ENCODE results near the gene USP3.

Gene USP3

GRCh38 chr15:63502843-63503738 lies 1.3 kb upstream of the USP3 start:
- TF ChIP-seq TCF12 (IDR thresholded peaks at IDR 0.05; ENCODE audit: low read depth) (no peak), RAD21 (IDR thresholded peaks at IDR 0.05; ENCODE audit: low read depth) (no peak), CEBPB (IDR thresholded peaks at IDR 0.05) (no peak), FOXM1 (IDR thresholded peaks at IDR 0.05; ENCODE audit: borderline replicate concordance, low read depth) (no peak), YY1 (IDR thresholded peaks at IDR 0.05; ENCODE audit: low read depth) (no peak), EP300 (IDR thresholded peaks at IDR 0.05; ENCODE audit: borderline replicate concordance) (no peak), MAX (IDR thresholded peaks at IDR 0.05) (no peak), ZBTB7A (IDR thresholded peaks at IDR 0.05; ENCODE audit: low read depth) (no peak)

GRCh38 chr15:63503739-63504246 lies 600 bp upstream of the USP3 start:
- TF ChIP-seq TEAD4 (IDR thresholded peaks at IDR 0.05) (no peak), ZBTB7A (IDR thresholded peaks at IDR 0.05; ENCODE audit: low read depth) (no peak), CREB1 (IDR thresholded peaks at IDR 0.05; ENCODE audit: low read depth) (no peak), RAD21 (IDR thresholded peaks at IDR 0.05; ENCODE audit: low read depth) (no peak), TAF1 (IDR thresholded peaks at IDR 0.05; ENCODE audit: low read depth) (no peak), USF1 (IDR thresholded peaks at IDR 0.05) (peak; percentile 44; the same call in 1 of the 2 replicates), YY1 (IDR thresholded peaks at IDR 0.05; ENCODE audit: low read depth) (no peak), CEBPB (IDR thresholded peaks at IDR 0.05) (no peak), FOXM1 (IDR thresholded peaks at IDR 0.05; ENCODE audit: borderline replicate concordance, low read depth) (no peak), REST (IDR thresholded peaks at IDR 0.05; ENCODE audit: low read depth) (no peak), EGR1 (IDR thresholded peaks at IDR 0.05) (peak; percentile 71), NFIC (IDR thresholded peaks at IDR 0.05) (no peak), TCF12 (IDR thresholded peaks at IDR 0.05; ENCODE audit: low read depth) (no peak), MAX (IDR thresholded peaks at IDR 0.05) (peak; percentile 83), EP300 (IDR thresholded peaks at IDR 0.05; ENCODE audit: borderline replicate concordance) (no peak)

GRCh38 chr15:63504979-63505841 lies 817 bp downstream of the USP3 start:
- no peak for TF ChIP-seq REST (IDR thresholded peaks at IDR 0.05; ENCODE audit: low read depth)
- no peak for TF ChIP-seq USF1 (IDR thresholded peaks at IDR 0.05)
- no peak for TF ChIP-seq CREB1 (IDR thresholded peaks at IDR 0.05; ENCODE audit: low read depth)
- no peak for TF ChIP-seq EP300 (IDR thresholded peaks at IDR 0.05; ENCODE audit: borderline replicate concordance)
- no peak for TF ChIP-seq FOXM1 (IDR thresholded peaks at IDR 0.05; ENCODE audit: borderline replicate concordance, low read depth)
- TF ChIP-seq MAX (IDR thresholded peaks at IDR 0.05) = peak; percentile 26; the same call in 1 of the 2 replicates
- TF ChIP-seq ZBTB7A (IDR thresholded peaks at IDR 0.05; ENCODE audit: low read depth) = peak; percentile 49; the same call in 1 of the 2 replicates

GRCh38 chr15:63505842-63506222 lies 1.4 kb downstream of the USP3 start:
- TF ChIP-seq REST (IDR thresholded peaks at IDR 0.05; ENCODE audit: low read depth) (no peak), CEBPB (IDR thresholded peaks at IDR 0.05) (no peak), MAX (IDR thresholded peaks at IDR 0.05) (no peak), EP300 (IDR thresholded peaks at IDR 0.05; ENCODE audit: borderline replicate concordance) (no peak), FOXM1 (IDR thresholded peaks at IDR 0.05; ENCODE audit: borderline replicate concordance, low read depth) (no peak), RAD21 (IDR thresholded peaks at IDR 0.05; ENCODE audit: low read depth) (no peak), NFIC (IDR thresholded peaks at IDR 0.05) (no peak), TEAD4 (IDR thresholded peaks at IDR 0.05) (no peak), TCF12 (IDR thresholded peaks at IDR 0.05; ENCODE audit: low read depth) (no peak), YY1 (IDR thresholded peaks at IDR 0.05; ENCODE audit: low read depth) (no peak), TAF1 (IDR thresholded peaks at IDR 0.05; ENCODE audit: low read depth) (no peak)
